HCT116 (cell line): Measurements from ENCODE around the gene HMCN1.

ENCODE experiments used
- CEBPB ChIP-seq: IDR thresholded peaks from 2 replicates; pipeline ENCODE4 v1.6.1; 2012; ENCODE audit warnings: low read depth
- CTCF ChIP-seq, 3 experiments: fragments of 200-600 bp in 1 of 3; sonication (generic) in 1 of 3; IDR thresholded peaks in 2 of 3; conservative IDR thresholded peaks in 1 of 3; 2 replicates each; pipeline ENCODE4 v1.5.1; 2012 to 2017; ENCODE audit warnings: low read depth in 2 of 3, low read length in 2 of 3, antibody characterized with exemption in 1 of 3, borderline replicate concordance in 1 of 3, control low read depth in 1 of 3, mild to moderate bottlenecking in 1 of 3, mixed read lengths in 1 of 3, mixed run types in 1 of 3, moderate library complexity in 1 of 3; ENCODE audit not compliant: insufficient read depth in 1 of 3
- EGR1 ChIP-seq: IDR thresholded peaks from 2 replicates; pipeline ENCODE4 v1.6.1; 2012; ENCODE audit warnings: low read depth
- ELF1 ChIP-seq: IDR thresholded peaks from 2 replicates; pipeline ENCODE4 v1.6.1; 2012; ENCODE audit warnings: low read depth, borderline replicate concordance
- EZH2 ChIP-seq: fragments of 200-600 bp; sonication (generic); IDR thresholded peaks from 2 replicates; pipeline ENCODE4 v1.6.1; 2017; ENCODE audit warnings: antibody characterized with exemption, mixed run types
- EZH2phosphoT487 ChIP-seq: fragments of 200-600 bp; IDR thresholded peaks from 2 replicates; pipeline ENCODE4 v1.6.1; 2018; ENCODE audit warnings: antibody characterized with exemption, borderline replicate concordance
- JUND ChIP-seq: IDR thresholded peaks from 2 replicates; pipeline ENCODE4 v1.6.1; 2012
- MAX ChIP-seq: IDR thresholded peaks from 2 replicates; pipeline ENCODE4 v1.6.1; 2012
- POLR2A ChIP-seq: IDR thresholded peaks from 2 replicates; pipeline ENCODE4 v1.7.0; 2011; ENCODE audit warnings: borderline replicate concordance; ENCODE audit not compliant: insufficient read depth, insufficient read length; ENCODE audit errors: extremely low read depth
- POLR2AphosphoS5 ChIP-seq: IDR thresholded peaks from 2 replicates; pipeline ENCODE4 v1.6.1; 2011; ENCODE audit warnings: mild to moderate bottlenecking, low read depth, low read length, moderate library complexity
- RAD21 ChIP-seq: IDR thresholded peaks from 2 replicates; pipeline ENCODE4 v1.6.1; 2012; ENCODE audit warnings: low read depth, mild to moderate bottlenecking
- REST ChIP-seq: IDR thresholded peaks from 2 replicates; pipeline ENCODE4 v1.6.1; 2012; ENCODE audit warnings: low read depth
- SRF ChIP-seq: IDR thresholded peaks from 2 replicates; pipeline ENCODE4 v1.6.1; 2012; ENCODE audit warnings: low read depth
- YY1 ChIP-seq: IDR thresholded peaks from 2 replicates; pipeline ENCODE4 v1.6.1; 2011; ENCODE audit warnings: low read length, low read depth, moderate library complexity, mild to moderate bottlenecking; ENCODE audit not compliant: insufficient replicate concordance; ENCODE audit errors: extremely low read depth

- TF ChIP-seq CTCF (IDR thresholded peaks at IDR 0.05 in 2 of 3, conservative IDR thresholded peaks at IDR 0.05 in 1 of 3; ENCODE audit: borderline replicate concordance in 1 of 3, insufficient read depth in 1 of 3, low read depth in 2 of 3, low read length in 2 of 3), result no peak
- TF ChIP-seq EZH2phosphoT487, result no peak
- TF ChIP-seq EZH2, result no peak
- TF ChIP-seq YY1, result no peak
- no peak for TF ChIP-seq POLR2A
- no peak for TF ChIP-seq JUND
- TF ChIP-seq SRF, result no peak
- no peak for TF ChIP-seq RAD21
- TF ChIP-seq CEBPB, result no peak
- TF ChIP-seq ELF1, result no peak
- no peak for TF ChIP-seq POLR2AphosphoS5
- no peak for TF ChIP-seq MAX
- no peak for TF ChIP-seq REST
- no peak for TF ChIP-seq EGR1
Measured at GRCh38 chr1:185974367-185975170, 240.4 kb downstream of the HMCN1 start.
